Cardiac muscle cell (in vitro differentiated cells and primary cell): ENCODE data around the gene BLOC1S4. TPM values are rescaled to one million over a fixed set of nuclear protein-coding genes. Genes with fewer than 3 reads are reported as not detected.

ENCODE experiments used
- DNase-seq, 2 donors: peaks; one replicate each; pipeline versions ENCODE4 v3.0.0 to v3.0.0-alpha.2; 2010 to 2017; ENCODE audit warnings: low read depth in 1 of 2, low spot score in 1 of 2
- H3K27ac ChIP-seq: fragments of 200-600 bp; sonication (generic); 2 replicates; pipeline ENCODE4 v1.5.1; 2016
- H3K27me3 ChIP-seq: fragments of 200-600 bp; sonication (generic); 2 replicates; pipeline ENCODE4 v1.6.0; 2016; ENCODE audit warnings: control low read depth
- H3K36me3 ChIP-seq: fragments of 200-600 bp; sonication (generic); 2 replicates; pipeline ENCODE4 v1.5.1; 2016; ENCODE audit warnings: control low read depth
- H3K4me1 ChIP-seq: fragments of 200-600 bp; sonication (generic); 2 replicates; pipeline ENCODE4 v1.8.1; 2017; ENCODE audit warnings: low read depth, mild to moderate bottlenecking, mixed run types
- H3K4me3 ChIP-seq: fragments of 200-600 bp; sonication (generic); 2 replicates; pipeline ENCODE4 v1.5.1; 2016; ENCODE audit warnings: mild to moderate bottlenecking
- H3K9me3 ChIP-seq: fragments of 200-600 bp; sonication (generic); 2 replicates; pipeline ENCODE4 v1.5.1; 2017; ENCODE audit warnings: low read depth, mild to moderate bottlenecking, control low read depth
- CTCF ChIP-seq: IDR thresholded peaks from 2 replicates; pipeline ENCODE4 v1.5.1; 2012; ENCODE audit warnings: low read depth, mild to moderate bottlenecking, low read length
- polyA plus RNA-seq: library from polyadenylated mRNA; unstranded; fragments of >200 nt; fragmentation: Nextera tagmentation; extraction: Ambion mirVana; gene quantifications from 2 replicates; pipeline ENCODE4 v1.2.1, GENCODE V29; 2016
- total RNA-seq: library from RNA; depleted of rRNA; stranded (reverse); fragments of >200 nt; gene quantifications from 2 replicates; pipeline ENCODE4 v1.2.3, GENCODE V29; 2016

BLOC1S4 gene
- total and polyA plus RNA-seq, 2 experiments from 2014 or later = 48.9 to 53.5 TPM

DNA sequence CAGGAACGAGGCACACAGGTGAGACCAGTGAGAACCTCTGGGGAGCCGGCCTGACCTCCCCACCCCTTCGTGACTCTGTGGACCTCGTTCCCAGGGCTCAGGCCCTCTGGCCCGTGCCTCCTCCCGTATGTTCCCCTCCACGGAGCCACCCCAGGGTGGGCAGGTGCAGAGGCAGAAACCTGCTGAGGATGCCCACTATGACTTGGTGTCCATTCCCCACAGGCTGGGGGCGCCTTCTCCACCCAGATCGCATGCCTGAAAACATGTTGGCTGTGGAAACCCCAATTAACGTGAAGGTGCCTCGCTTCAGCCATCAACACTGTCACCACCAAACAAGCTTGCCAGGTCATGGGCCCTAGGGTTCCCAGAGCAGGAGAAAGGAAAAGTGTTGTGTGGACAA, 27.0 kb downstream of the BLOC1S4 start:
- no peaks in the 10 kb centered on the region for H3K36me3 ChIP-seq
- H3K27me3 ChIP-seq = no peaks in the 10 kb centered on the region
- DNase-seq = no peak
- no peak overlapping the region for H3K27ac ChIP-seq
- no peaks in the 10 kb centered on the region for H3K4me1 ChIP-seq
- no peak overlapping the region for H3K4me3 ChIP-seq
- no peak for TF ChIP-seq CTCF
- no peaks in the 10 kb centered on the region for H3K9me3 ChIP-seq

DNA sequence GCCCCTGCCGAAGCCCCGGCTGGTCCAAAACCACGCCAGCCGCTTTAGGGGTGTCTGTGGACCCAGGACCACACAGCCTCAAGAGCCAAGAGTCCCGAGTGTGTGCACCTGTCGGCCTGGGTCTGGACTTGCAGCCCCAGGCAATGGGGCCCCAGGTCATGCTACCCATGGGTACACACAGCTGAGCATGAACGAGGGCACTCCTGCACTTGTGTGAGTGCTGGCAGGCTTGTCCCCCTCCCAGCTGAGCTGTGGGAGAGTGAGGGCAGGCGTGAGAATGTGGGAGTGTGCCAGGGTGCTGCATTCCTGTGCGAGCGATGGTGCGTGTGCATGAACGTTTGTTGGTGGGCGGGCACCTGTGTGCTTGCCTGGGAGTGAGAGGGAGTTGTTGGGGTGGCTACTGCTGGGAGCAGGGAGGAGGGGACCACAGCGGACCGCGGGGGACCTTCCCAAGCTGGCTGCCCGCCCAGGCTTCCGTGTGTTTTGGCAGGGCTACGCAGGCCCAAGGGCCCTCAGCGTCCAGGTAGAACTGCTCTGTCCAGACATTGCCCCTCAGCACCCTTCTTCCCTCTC, 30.8 kb downstream of the BLOC1S4 start:
- peak in 1 of 2 donors; percentile 31 for DNase-seq
- no peak for TF ChIP-seq CTCF
- H3K9me3 ChIP-seq = no peaks in the 10 kb centered on the region
- H3K36me3 ChIP-seq = no peaks in the 10 kb centered on the region
- no peaks in the 10 kb centered on the region for H3K27me3 ChIP-seq
- no peak overlapping the region for H3K27ac ChIP-seq
- no peak overlapping the region for H3K4me3 ChIP-seq
- no peaks in the 10 kb centered on the region for H3K4me1 ChIP-seq

GRCh38 chr4:6747294-6748051, 31.5 kb downstream of the BLOC1S4 start:
- Histone ChIP-seq H3K27ac (no peak overlapping the region), H3K9me3 (no peaks in the 10 kb centered on the region), H3K4me3 (no peak overlapping the region), H3K36me3 (no peaks in the 10 kb centered on the region), H3K4me1 (no peaks in the 10 kb centered on the region), H3K27me3 (no peaks in the 10 kb centered on the region)
- DNase-seq = peak in 1 of 2 donors; percentile 33
- no peak for TF ChIP-seq CTCF

DNA sequence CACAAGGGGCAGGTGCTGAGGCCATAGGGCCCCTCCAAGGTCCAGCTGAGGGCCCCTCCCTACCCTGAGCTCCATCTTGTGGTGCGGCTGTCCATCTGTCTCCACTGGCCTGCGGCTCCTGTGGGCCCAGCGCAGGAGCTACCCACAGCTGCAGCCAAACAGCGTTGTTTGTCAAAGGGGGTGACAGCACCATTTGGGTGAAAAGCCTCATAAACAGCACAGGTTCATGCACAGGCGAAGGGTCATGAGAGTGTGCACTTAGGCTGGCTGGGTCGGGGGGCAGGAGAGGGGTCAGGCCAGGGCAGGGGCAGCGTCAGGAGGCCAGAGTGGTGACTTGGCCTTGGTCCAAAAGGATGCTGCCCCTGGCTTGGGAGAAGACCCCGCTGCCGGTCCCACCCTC, 32.3 kb downstream of the BLOC1S4 start:
- peaks cover 4% of the 10 kb centered on the region for H3K4me1 ChIP-seq
- no peak for DNase-seq
- no peak for TF ChIP-seq CTCF
- H3K27ac ChIP-seq = no peak overlapping the region
- no peak overlapping the region for H3K4me3 ChIP-seq
- no peaks in the 10 kb centered on the region for H3K9me3 ChIP-seq
- no peaks in the 10 kb centered on the region for H3K27me3 ChIP-seq
- no peaks in the 10 kb centered on the region for H3K36me3 ChIP-seq

DNA sequence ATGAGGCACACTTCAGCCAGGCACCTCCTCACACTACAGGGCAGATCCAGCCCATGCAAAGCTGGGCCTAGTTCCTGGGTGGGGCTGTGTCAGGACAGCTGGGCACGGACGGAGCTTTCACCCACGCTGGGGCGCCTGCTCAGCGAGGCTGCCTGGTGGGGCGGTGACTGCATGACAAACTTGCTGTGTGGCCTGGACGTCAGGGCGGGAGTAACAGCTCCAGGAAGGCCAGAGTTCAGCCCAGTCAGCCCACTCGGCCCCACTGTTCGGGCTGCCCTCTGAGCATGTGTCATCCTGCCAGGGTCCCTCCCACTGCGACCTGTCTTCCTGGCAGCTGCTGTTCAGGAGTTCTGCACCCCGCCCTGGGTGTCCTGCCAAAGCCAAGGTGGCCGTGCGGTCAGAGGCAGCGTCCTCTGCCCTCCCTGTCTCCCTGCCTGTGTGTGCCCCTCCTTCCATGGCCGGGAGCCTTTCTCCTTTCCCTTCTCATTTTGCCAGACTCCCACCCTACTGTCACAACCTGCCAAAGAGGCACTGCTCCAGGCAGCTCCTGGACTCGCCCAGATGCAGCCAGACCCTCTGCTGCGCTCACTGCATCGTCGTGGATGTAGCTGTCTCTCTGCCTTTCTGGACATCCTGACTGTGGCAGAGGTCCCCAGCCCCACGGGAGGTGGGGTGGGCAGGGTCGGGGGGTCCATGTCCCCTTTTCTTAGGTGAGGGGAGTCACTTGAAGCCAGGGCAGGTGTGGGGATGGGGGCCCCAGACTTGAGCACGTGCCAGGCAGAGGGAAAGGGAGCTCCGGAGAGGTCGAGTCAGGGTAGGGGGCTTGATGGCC, 33.6 kb downstream of the BLOC1S4 start:
- peak in 1 of 2 donors; percentile 19 for DNase-seq
- Histone ChIP-seq H3K27me3 (no peaks in the 10 kb centered on the region), H3K36me3 (no peaks in the 10 kb centered on the region), H3K4me3 (no peak overlapping the region), H3K27ac (no peak overlapping the region), H3K4me1 (peaks cover 6% of the 10 kb centered on the region), H3K9me3 (no peaks in the 10 kb centered on the region)
- no peak for TF ChIP-seq CTCF
